C4-2B (cell line): Measurements from ENCODE around the gene SEMA4B.

Source experiments
- H3K27ac ChIP-seq: fragments of 450-650 bp; 2 replicates; pipeline ENCODE4 v1.5.1; 2017
- CTCF ChIP-seq: fragments of 450-650 bp; conservative IDR thresholded peaks from 2 replicates; pipeline ENCODE4 v1.5.1; 2017; ENCODE audit warnings: mild to moderate bottlenecking
- ZFX ChIP-seq: fragments of 450-650 bp; IDR thresholded peaks from 2 replicates; pipeline ENCODE4 v1.6.1; 2017

Gene SEMA4B

GRCh38 chr15:90160781-90161727 is 40.1 kb upstream of the SEMA4B start:
- peak overlapping the region; percentile 77 for H3K27ac ChIP-seq
- TF ChIP-seq CTCF = no peak
- no peak for TF ChIP-seq ZFX

GRCh38 chr15:90161950-90162361 is 39.2 kb upstream of the SEMA4B start:
- TF ChIP-seq CTCF (no peak), ZFX (no peak)
- peak overlapping the region; percentile 77 for H3K27ac ChIP-seq

- no peak for TF ChIP-seq ZFX
- no peak for TF ChIP-seq CTCF
- peak overlapping the region; percentile 77 for H3K27ac ChIP-seq
These were observed 38.2 kb upstream of the SEMA4B start for GRCh38 chr15:90162956-90163355.

- H3K27ac ChIP-seq = peak overlapping the region; percentile 6; the same call in 1 of the 2 replicates
These were observed 36.9 kb upstream of the SEMA4B start for GRCh38 chr15:90164239-90164638.

- TF ChIP-seq CTCF = no peak
- no peak for TF ChIP-seq ZFX
- H3K27ac ChIP-seq = peak overlapping the region; percentile 71
These were observed 36.0 kb upstream of the SEMA4B start for GRCh38 chr15:90165157-90165556.

- peak overlapping the region; percentile 71 for H3K27ac ChIP-seq
- TF ChIP-seq CTCF (no peak), ZFX (no peak)
These were observed 35.3 kb upstream of the SEMA4B start for GRCh38 chr15:90165659-90166489.

- no peak overlapping the region for H3K27ac ChIP-seq
- TF ChIP-seq ZFX = no peak
- no peak for TF ChIP-seq CTCF
These were observed 34.0 kb upstream of the SEMA4B start for GRCh38 chr15:90167121-90167520.
